ENCODE data around the gene ORC3. TPM values are rescaled to one million over a fixed set of nuclear protein-coding genes. Genes with fewer than 3 reads are reported as not detected.
"Not testable (repeated sequence)": the region's sequence is repeated elsewhere in the genome, so short reads cannot be mapped to it uniquely, and the experiment has no call there.

ORC3 gene
- total and polyA plus RNA-seq, 2 of the 4 experiments (the other 2 are of a cell fraction) = 22.3 to 30.6 TPM

DNA sequence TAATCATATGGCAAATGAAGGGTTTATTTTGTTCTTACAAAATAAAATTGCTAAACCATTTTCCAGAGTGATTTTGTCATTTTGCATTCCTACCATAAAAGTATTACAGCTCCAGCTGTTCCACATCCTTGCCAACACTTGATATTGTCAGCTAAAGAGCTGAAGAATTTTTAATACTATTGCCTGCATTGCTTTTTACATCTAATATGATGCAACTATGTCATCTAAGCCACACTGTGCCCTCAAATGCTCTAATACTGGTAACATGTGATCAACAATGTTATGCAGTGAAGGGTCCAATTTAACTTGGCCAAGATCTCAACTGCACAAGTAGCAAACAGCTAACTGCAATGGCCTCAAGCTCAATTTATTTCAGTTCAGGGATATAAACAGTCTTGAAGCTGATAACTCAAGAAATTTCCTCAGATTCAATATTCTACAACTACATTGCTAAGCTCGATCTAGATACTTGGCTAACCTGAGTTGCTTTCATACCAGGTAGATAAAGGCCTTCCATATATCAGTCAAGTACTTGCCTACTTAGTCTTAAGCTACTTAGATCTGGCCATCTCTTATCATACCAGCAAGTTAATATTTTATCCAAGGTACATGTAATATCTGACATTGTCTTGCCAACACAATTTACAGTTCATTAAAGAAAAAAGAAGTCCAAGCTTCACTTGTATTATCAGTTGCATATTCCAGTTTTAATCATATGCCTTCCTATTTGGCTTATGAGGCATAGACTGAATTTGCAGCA, 95.1 kb downstream of the ORC3 start:
- H2BK15ac ChIP-seq (ENCODE audit: low read depth, low read length) = no peak overlapping the region
- no TSS peak for BruUV-seq (replicated peaks)
- H3K18ac ChIP-seq (ENCODE audit: low read depth, low read length) = peak overlapping the region; percentile 26; the same call in 1 of the 2 replicates
- ATAC-seq (ENCODE audit: low read depth) (no peak), DNase-seq (no peak)
- no peak overlapping the region for H4K8ac ChIP-seq (ENCODE audit: low read depth in 2 of 2, low read length in 2 of 2)
- no peak overlapping the region for H2BK120ac ChIP-seq (ENCODE audit: low read depth, low read length)
- H3K14ac ChIP-seq (replicated peaks; ENCODE audit: low read depth, low read length) = no peak overlapping the region
- ChIA-PET POLR2A (ENCODE audit: unreplicated experiment) (no interaction called here), CTCF (interaction anchor here (0.7 kb wide), 1 partner anchor 9 kb away, joined by 3 read pairs; no protein-coding TSS in a partner anchor)
- no peaks in the 10 kb centered on the region for H3K9me3 ChIP-seq (ENCODE audit: control insufficient read depth, insufficient read depth, low read length)
- H3K4me2 ChIP-seq (ENCODE audit: low read depth, low read length) = no peak overlapping the region; the same call in 1 of the 2 replicates
- intact Hi-C loops (cut with micrococcal nuclease) (no loop called here), dilution Hi-C loops (cut with HindIII; ENCODE audit: low sequenced_read_pairs, unreplicated experiment) (no loop called here), in situ Hi-C loops (cut with MboI; ENCODE audit: low sequenced_read_pairs) (no loop called here)
- no peak overlapping the region for H4K5ac ChIP-seq (ENCODE audit: low read depth, low read length)
- H3K9ac ChIP-seq (ENCODE audit: low read depth, low read length) = no peak overlapping the region
- H2BK5ac ChIP-seq (ENCODE audit: low read depth, low read length, poor library complexity, severe bottlenecking) = peak overlapping the region; percentile 39
- H2AK9ac ChIP-seq (replicated peaks; ENCODE audit: low read depth, low read length, poor library complexity) = no peak overlapping the region
- TF ChIP-seq CEBPB (IDR thresholded peaks at IDR 0.05; ENCODE audit: low read depth, low read length) (peak; percentile 37; the same call in 1 of the 2 replicates), RCOR1 (IDR thresholded peaks at IDR 0.05; ENCODE audit: insufficient replicate concordance, low read length) (no peak)
- H2AK5ac ChIP-seq (ENCODE audit: low read depth, low read length) = no peak overlapping the region
- WGBS, 2 experiments (ENCODE audit: extremely low coverage in 2 of 2, insufficient read length in 1 of 2) = no CpG with 5 or more reads among the region's 1 CpG
- no peak overlapping the region for H3K4ac ChIP-seq (ENCODE audit: low read depth, low read length)
- no peaks in the 10 kb centered on the region for H3K27me3 ChIP-seq (ENCODE audit: control insufficient read depth, insufficient read depth, low read length)
- peaks cover 14% of the 10 kb centered on the region for H3K4me1 ChIP-seq (ENCODE audit: control insufficient read depth, insufficient read depth, low read length)
- no peak overlapping the region for H3K23ac ChIP-seq (ENCODE audit: low read depth, low read length)
- peaks cover 4% of the 10 kb centered on the region; the same call in 1 of the 2 replicates for H3K36me3 ChIP-seq (ENCODE audit: control insufficient read depth, insufficient read depth, low read length)
- H2AFZ ChIP-seq (replicated peaks; ENCODE audit: low read length, poor library complexity) = no peak overlapping the region
- H3K56ac ChIP-seq (ENCODE audit: extremely low read depth, insufficient read depth, low read length) = no peak overlapping the region
- peaks cover 91% of the 10 kb centered on the region for H4K20me1 ChIP-seq (ENCODE audit: insufficient read depth, low read length)
- no peak overlapping the region for H3K27ac ChIP-seq (ENCODE audit: insufficient read depth, low read length)
- no peak overlapping the region for H4K91ac ChIP-seq (ENCODE audit: insufficient read depth, low read depth, low read length)
- H3K9me1 ChIP-seq (ENCODE audit: insufficient read depth, low read length) = peaks cover 8% of the 10 kb centered on the region; the same call in 1 of the 2 replicates
- H3K4me3 ChIP-seq (ENCODE audit: insufficient read depth, low read depth, low read length) = no peak overlapping the region
- no peak overlapping the region for H2BK20ac ChIP-seq (ENCODE audit: low read depth, low read length)
- peaks cover 0 to 45% of the 10 kb centered on the region in 2 experiments; a peak in 2 of 4 replicates for H3K79me1 ChIP-seq (ENCODE audit: low read depth in 1 of 2, low read length in 2 of 2)

DNA sequence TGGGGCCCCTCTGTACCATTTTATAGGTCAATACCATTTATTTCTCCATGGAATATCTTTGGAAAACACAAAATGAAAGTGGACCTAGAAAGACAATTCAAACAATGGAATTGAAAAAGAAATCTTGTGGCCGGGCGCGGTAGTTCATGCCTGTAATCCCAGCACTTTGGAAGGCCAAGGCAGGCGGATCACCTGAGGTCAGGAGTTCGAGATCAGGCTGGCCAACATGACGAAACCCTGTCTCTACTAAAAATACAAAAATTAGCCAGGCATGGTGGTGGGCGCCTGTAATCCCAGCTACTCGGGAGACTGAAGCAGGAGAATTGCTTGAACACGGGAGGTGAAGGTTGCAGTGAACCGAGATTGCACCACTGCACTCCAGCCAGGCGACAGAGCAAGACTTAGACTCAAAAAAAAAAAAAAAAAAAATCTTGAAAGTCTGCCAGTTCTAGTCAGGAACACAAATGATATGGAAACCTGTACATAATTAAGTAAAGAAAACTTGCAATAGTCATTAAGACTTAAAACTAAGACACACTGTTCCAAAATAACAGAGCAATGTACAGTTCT, 96.8 kb downstream of the ORC3 start:
- DNase-seq; H2AK5ac ChIP-seq (ENCODE audit: low read depth, low read length); POLR2A ChIA-PET (ENCODE audit: unreplicated experiment); H2BK5ac ChIP-seq (ENCODE audit: low read depth, low read length, poor library complexity, severe bottlenecking); H3K56ac ChIP-seq (ENCODE audit: extremely low read depth, insufficient read depth, low read length); H3K9ac ChIP-seq (ENCODE audit: low read depth, low read length); H3K27me3 ChIP-seq (ENCODE audit: control insufficient read depth, insufficient read depth, low read length); H2BK20ac ChIP-seq (ENCODE audit: low read depth, low read length); H3K4me2 ChIP-seq (ENCODE audit: low read depth, low read length); H3K23ac ChIP-seq (ENCODE audit: low read depth, low read length); in situ Hi-C loops (cut with MboI; ENCODE audit: low sequenced_read_pairs); H3K27ac ChIP-seq (ENCODE audit: insufficient read depth, low read length); BruUV-seq (replicated peaks); H4K5ac ChIP-seq (ENCODE audit: low read depth, low read length); H2AFZ ChIP-seq (replicated peaks; ENCODE audit: low read length, poor library complexity); H3K4ac ChIP-seq (ENCODE audit: low read depth, low read length); H4K8ac ChIP-seq (ENCODE audit: low read depth in 2 of 2, low read length in 2 of 2); CTCF ChIA-PET; intact Hi-C loops (cut with micrococcal nuclease); H2AK9ac ChIP-seq (replicated peaks; ENCODE audit: low read depth, low read length, poor library complexity); H3K9me3 ChIP-seq (ENCODE audit: control insufficient read depth, insufficient read depth, low read length); H2BK120ac ChIP-seq (ENCODE audit: low read depth, low read length); H4K91ac ChIP-seq (ENCODE audit: insufficient read depth, low read depth, low read length); ATAC-seq (ENCODE audit: low read depth); H3K4me3 ChIP-seq (ENCODE audit: insufficient read depth, low read depth, low read length); dilution Hi-C loops (cut with HindIII; ENCODE audit: low sequenced_read_pairs, unreplicated experiment); H2BK15ac ChIP-seq (ENCODE audit: low read depth, low read length); H3K14ac ChIP-seq (replicated peaks; ENCODE audit: low read depth, low read length); H3K18ac ChIP-seq (ENCODE audit: low read depth, low read length); H3K36me3 ChIP-seq (ENCODE audit: control insufficient read depth, insufficient read depth, low read length); H3K9me1 ChIP-seq (ENCODE audit: insufficient read depth, low read length): not testable (repeated sequence)
- 100% methylated on average over 2 of the region's 11 CpGs; no CpG with 5 or more reads in 1 of the 2 experiments for WGBS, 2 experiments (ENCODE audit: extremely low coverage in 2 of 2, insufficient read length in 1 of 2)
- Histone ChIP-seq H4K20me1 (ENCODE audit: insufficient read depth, low read length) (peaks cover 98% of the 10 kb centered on the region), H3K79me1 (ENCODE audit: low read depth in 1 of 2, low read length in 2 of 2) (peaks cover 0 to 49% of the 10 kb centered on the region in 2 experiments; a peak in 2 of 4 replicates), H3K4me1 (ENCODE audit: control insufficient read depth, insufficient read depth, low read length) (peaks cover 22% of the 10 kb centered on the region)

All from IMR-90 (cell line).